ENCODE data around the gene CWC15.

- TF ChIP-seq EZH2 (IDR thresholded peaks at IDR 0.05; ENCODE audit: insufficient read depth, low read length) (no peak), CTCF (IDR thresholded peaks at IDR 0.05; ENCODE audit: insufficient read depth, low read depth, low read length) (no peak)
These were observed 45.0 kb downstream of the CWC15 start for GRCh38 chr11:94928117-94928990.

All from astrocyte (in vitro differentiated cells and primary cell).